ENCODE results near the gene TM9SF2.
A peak's percentile ranks its signal among the peaks of the same experiment; 100 is the strongest.

Gene TM9SF2

DNA sequence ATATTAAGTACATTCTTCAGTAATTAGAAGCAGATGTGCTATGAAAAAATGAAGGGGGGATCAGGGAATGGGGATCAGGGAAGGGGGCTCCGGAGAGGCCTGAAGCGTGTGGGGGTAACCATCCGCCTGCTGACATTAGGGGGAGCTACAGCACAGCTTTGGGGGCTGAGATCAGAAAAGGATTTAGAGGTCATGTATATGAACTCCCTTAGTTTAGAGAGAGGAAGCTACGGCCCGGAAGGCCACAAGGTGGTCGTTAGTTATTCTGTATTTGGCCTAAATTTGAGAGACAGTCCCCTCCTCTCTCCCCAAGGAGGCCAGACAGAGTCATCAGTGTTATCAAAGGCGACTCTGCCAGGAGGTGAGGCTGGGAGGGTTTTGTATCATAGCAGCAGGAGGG lies 99.0 kb downstream of the TM9SF2 start (continued):
- TF ChIP-seq, protein P1, sequence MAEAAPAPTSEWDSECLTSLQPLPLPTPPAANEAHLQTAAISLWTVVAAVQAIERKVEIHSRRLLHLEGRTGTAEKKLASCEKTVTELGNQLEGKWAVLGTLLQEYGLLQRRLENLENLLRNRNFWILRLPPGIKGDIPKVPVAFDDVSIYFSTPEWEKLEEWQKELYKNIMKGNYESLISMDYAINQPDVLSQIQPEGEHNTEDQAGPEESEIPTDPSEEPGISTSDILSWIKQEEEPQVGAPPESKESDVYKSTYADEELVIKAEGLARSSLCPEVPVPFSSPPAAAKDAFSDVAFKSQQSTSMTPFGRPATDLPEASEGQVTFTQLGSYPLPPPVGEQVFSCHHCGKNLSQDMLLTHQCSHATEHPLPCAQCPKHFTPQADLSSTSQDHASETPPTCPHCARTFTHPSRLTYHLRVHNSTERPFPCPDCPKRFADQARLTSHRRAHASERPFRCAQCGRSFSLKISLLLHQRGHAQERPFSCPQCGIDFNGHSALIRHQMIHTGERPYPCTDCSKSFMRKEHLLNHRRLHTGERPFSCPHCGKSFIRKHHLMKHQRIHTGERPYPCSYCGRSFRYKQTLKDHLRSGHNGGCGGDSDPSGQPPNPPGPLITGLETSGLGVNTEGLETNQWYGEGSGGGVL (tag by site-specific recombination; IDR thresholded peaks at IDR 0.05) = no peak
- no peak for TF ChIP-seq ZNF157 (tag by site-specific recombination; IDR thresholded peaks at IDR 0.05)
- TF ChIP-seq ZNF596 (tag by site-specific recombination; IDR thresholded peaks at IDR 0.05) = peak; percentile 44; the same call in 1 of the 2 replicates

DNA sequence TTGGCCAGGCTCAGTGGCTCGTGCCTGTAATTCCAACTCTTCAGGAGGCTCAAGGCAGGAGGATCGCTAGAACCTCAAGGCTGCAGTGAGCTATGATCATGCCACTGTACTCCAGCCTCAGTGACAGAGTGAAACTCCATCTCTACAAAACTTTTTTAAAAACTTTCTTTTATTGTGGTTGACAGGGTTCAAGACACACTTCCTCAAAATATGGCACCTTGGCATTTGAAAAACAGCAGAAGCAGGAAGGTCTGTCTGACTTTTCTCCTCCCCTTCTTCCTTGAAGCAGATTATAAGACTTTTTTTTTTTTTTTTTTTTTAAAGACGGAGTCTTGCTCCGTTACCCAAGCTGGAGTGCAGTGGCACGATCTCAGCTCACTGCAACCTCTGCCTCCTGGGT lies 100.3 kb downstream of the TM9SF2 start:
- CTCF ChIA-PET = no interaction called here
- TF ChIP-seq ZNF529 (tag by site-specific recombination; IDR thresholded peaks at IDR 0.05; ENCODE audit: insufficient replicate concordance) (no peak), ZNF133 (tag by site-specific recombination; IDR thresholded peaks at IDR 0.05) (no peak), FEZF1 (tag by site-specific recombination; IDR thresholded peaks at IDR 0.05) (no peak), ZNF16 (tag by site-specific recombination; IDR thresholded peaks at IDR 0.05; ENCODE audit: low read depth) (no peak), ZNF112 (tag by site-specific recombination; IDR thresholded peaks at IDR 0.05) (no peak)
- H3K4me1 ChIP-seq (ENCODE audit: control insufficient read depth, insufficient read depth, low read length) = no peaks in the 10 kb centered on the region
- no peak overlapping the region for H3K27ac ChIP-seq (ENCODE audit: extremely low read depth, low read depth, low read length)
- H3K36me3 ChIP-seq (ENCODE audit: control insufficient read depth in 2 of 2, insufficient read depth in 1 of 2, low read length in 2 of 2) = no peaks in the 10 kb centered on the region
- POLR2A ChIA-PET = no interaction called here
- no peak overlapping the region for H3K4me3 ChIP-seq (ENCODE audit: low read depth, low read length)
- H3K9me3 ChIP-seq (ENCODE audit: control insufficient read depth, insufficient read depth, low read depth, low read length) = no peaks in the 10 kb centered on the region

DNA sequence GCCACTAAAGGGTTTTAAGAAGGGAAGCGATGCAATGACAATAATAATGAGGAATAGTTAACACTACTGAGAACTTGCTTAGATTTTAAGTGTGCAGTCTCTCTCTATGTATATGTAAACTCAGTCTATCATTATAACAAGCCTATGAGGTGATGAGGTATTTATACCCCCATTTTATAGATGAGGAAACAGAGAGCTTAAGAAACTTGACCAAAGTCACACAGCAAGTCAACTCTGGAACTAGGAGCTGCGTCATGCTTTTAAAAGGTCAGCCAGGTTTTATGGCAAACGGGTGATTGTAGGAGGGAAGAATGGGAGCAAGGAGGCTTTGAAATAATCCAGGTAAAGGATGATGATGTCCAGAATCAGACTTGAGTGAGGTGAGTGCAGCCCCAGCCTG lies 103.4 kb downstream of the TM9SF2 start:
- Histone ChIP-seq H3K36me3 (ENCODE audit: control insufficient read depth in 2 of 2, insufficient read depth in 1 of 2, low read length in 2 of 2) (no peaks in the 10 kb centered on the region), H3K27ac (ENCODE audit: extremely low read depth, low read depth, low read length) (no peak overlapping the region), H3K4me1 (ENCODE audit: control insufficient read depth, insufficient read depth, low read length) (no peaks in the 10 kb centered on the region), H3K9me3 (ENCODE audit: control insufficient read depth, insufficient read depth, low read depth, low read length) (no peaks in the 10 kb centered on the region), H3K4me3 (ENCODE audit: low read depth, low read length) (no peak overlapping the region)
- TF ChIP-seq ZNF544 (tag by site-specific recombination; IDR thresholded peaks at IDR 0.05) (no peak), ZNF138 (tag by site-specific recombination; IDR thresholded peaks at IDR 0.05; ENCODE audit: borderline replicate concordance) (no peak), ZEB2 (tag by site-specific recombination; IDR thresholded peaks at IDR 0.05) (no peak), ZNF768 (tag by site-specific recombination; IDR thresholded peaks at IDR 0.05) (no peak), ZBTB8A (tag by site-specific recombination; IDR thresholded peaks at IDR 0.05) (no peak), ZNF843 (tag by site-specific recombination; IDR thresholded peaks at IDR 0.05) (no peak)
- TF ChIP-seq, protein P2, sequence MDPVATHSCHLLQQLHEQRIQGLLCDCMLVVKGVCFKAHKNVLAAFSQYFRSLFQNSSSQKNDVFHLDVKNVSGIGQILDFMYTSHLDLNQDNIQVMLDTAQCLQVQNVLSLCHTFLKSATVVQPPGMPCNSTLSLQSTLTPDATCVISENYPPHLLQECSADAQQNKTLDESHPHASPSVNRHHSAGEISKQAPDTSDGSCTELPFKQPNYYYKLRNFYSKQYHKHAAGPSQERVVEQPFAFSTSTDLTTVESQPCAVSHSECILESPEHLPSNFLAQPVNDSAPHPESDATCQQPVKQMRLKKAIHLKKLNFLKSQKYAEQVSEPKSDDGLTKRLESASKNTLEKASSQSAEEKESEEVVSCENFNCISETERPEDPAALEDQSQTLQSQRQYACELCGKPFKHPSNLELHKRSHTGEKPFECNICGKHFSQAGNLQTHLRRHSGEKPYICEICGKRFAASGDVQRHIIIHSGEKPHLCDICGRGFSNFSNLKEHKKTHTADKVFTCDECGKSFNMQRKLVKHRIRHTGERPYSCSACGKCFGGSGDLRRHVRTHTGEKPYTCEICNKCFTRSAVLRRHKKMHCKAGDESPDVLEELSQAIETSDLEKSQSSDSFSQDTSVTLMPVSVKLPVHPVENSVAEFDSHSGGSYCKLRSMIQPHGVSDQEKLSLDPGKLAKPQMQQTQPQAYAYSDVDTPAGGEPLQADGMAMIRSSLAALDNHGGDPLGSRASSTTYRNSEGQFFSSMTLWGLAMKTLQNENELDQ (tag by site-specific recombination; IDR thresholded peaks at IDR 0.05; ENCODE audit: low read depth) = no peak
- TF ChIP-seq, protein P3, sequence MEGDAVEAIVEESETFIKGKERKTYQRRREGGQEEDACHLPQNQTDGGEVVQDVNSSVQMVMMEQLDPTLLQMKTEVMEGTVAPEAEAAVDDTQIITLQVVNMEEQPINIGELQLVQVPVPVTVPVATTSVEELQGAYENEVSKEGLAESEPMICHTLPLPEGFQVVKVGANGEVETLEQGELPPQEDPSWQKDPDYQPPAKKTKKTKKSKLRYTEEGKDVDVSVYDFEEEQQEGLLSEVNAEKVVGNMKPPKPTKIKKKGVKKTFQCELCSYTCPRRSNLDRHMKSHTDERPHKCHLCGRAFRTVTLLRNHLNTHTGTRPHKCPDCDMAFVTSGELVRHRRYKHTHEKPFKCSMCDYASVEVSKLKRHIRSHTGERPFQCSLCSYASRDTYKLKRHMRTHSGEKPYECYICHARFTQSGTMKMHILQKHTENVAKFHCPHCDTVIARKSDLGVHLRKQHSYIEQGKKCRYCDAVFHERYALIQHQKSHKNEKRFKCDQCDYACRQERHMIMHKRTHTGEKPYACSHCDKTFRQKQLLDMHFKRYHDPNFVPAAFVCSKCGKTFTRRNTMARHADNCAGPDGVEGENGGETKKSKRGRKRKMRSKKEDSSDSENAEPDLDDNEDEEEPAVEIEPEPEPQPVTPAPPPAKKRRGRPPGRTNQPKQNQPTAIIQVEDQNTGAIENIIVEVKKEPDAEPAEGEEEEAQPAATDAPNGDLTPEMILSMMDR (tag by site-specific recombination; IDR thresholded peaks at IDR 0.05) = no peak
- POLR2A ChIA-PET = interaction anchor here (0.7 kb wide), 2 partner anchors 70 to 404 kb away, joined by 3 to 10 read pairs; partner anchors contain the start of gene UBAC2
- CTCF ChIA-PET = no interaction called here
